HG02610 (cell line): ENCODE data around the gene CFAP20DC.
A peak's percentile ranks its signal among the peaks of the same experiment; 100 is the strongest.
"Not testable (repeated sequence)": the region's sequence is repeated elsewhere in the genome, so short reads cannot be mapped to it uniquely, and the experiment has no call there.

Source experiments
- ATAC-seq: cut with Tn5 transposase; IDR thresholded peaks from one replicate; pipeline ENCODE4 v1.9.1; 2021; ENCODE audit warnings: mild to moderate bottlenecking, moderate library complexity; ENCODE audit not compliant: unreplicated experiment

The CFAP20DC gene

DNA sequence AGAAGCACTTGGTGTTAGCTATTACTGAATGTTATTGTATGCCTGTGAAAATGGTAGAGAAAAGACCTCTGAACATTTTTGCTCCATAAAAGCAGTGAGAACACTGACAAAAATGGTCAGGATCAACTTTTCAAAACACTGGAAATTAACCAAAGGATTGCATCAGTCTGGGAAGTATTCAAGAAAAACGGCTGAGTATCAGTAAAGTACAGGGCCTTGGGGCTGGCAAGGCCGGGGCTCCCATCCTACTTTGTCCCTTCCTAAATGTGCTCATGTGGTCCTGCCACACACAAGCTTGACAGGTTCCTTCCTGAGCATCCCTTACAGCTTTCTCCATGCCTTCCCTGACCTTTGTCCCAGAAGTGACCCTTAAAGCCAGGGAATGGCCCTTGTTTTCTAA, 84.0 kb downstream of the CFAP20DC start:
- ATAC-seq: no peak

DNA sequence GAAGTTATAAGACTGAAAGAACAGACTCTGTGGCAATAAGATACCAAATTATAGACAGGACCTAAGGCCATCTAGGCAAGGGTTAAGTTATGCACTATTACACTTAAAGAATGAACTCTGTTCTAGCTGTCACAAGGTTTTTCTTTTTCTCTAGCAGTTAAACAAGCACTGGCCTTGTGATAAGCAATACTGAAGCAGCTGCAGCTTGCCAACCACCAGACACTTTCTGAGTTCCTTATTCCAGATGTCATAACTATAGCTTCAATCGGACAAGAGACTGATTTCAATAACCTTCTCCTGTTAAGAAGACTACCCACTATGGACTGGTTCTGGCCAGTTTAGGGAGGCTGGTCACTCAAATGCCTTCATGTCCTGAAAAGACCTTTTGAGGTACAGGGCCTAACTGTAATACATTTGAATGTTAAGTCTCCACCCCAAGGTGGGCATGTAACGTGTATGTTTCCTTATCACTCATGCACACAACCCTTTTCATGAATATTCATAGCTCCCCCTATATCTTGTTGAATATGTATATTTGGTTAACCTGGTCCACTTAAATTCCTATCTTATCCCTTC, 85.8 kb downstream of the CFAP20DC start:
- no peak for ATAC-seq

DNA sequence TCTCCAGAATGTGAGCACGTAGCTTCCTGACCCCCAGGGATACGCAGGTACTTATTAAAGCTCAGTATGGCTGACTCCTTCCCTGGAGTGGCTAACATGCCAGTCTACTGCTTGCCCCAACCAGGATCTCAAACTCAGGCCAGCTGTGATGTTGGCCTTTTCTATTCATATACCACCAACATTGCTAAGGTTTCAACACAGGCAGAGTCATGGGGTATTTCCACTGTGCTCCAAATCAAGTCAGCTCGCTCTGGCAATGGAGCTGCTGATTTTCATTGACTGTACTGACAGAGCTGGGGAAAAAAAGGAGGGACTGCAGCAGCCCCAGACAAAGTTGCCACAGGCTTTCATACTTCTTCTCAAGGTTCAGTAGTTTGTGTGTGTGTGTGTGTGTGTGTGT, 87.0 kb downstream of the CFAP20DC start:
- ATAC-seq: no peak

DNA sequence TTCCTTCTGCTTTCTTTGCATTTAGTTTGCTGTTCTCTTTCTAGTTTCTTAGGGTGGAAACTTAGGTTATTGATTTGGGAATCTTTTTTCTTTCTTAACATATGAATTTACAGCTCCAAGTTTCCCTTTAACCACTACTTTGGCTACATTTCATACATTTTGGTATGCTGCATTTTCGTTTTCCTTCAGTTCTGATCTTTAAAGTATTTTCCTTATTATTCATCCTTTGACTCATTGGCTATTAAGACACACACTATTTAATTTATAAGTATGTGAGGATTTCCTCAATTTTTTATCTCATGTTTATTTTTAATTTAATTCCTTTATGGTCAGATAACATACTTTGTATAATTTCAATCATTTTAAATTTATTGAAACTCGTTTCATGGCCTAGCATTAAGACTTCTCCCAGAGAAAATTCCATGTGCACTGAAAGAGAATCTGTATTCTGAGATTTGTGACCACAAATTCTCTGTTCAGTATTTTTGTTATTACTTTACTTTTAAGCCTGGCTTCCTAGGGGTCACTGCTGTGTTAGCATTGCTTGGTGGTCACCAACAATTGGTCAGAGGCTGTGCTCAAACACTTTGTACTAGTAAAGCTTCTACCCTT, 87.7 kb downstream of the CFAP20DC start:
- no peak for ATAC-seq

DNA sequence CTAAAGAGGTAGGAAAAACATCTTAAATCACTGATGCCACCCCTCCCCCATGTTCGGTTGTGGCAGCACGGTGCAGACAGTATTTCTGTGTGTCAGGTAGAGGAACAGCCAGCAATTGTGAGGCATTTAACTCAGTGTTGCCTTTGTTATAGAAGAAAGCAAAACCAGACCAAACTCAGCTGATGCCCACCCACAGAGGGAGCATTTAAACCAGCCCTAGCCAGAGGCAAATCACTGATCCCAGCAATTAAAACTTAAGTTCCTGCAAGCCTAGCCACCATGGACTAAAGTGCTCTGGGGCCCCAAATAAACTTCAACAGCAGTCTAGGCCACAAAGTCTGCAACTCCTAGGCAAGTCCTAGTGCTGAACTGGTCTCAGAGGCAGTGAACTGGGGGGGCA, 94.5 kb downstream of the CFAP20DC start:
- no peak for ATAC-seq

DNA sequence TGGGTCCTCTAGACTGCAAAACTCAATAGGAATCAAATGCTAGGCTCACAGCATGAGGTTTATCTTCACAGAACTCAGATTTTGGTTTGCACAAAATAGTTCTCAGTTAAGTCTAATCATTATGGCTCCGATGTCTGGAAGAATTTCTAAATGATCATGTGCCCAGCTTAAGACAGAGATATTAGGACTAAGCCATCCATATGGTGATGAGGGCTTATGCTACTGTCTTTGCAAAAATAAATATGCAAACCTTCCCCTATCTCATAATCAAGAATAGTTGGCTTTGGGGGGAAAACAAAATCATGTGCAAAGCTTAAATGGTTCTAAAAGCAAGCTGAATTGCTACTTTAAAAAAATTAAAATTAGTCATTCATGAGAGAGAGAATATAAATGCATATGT, 96.5 kb downstream of the CFAP20DC start:
- ATAC-seq: no peak

DNA sequence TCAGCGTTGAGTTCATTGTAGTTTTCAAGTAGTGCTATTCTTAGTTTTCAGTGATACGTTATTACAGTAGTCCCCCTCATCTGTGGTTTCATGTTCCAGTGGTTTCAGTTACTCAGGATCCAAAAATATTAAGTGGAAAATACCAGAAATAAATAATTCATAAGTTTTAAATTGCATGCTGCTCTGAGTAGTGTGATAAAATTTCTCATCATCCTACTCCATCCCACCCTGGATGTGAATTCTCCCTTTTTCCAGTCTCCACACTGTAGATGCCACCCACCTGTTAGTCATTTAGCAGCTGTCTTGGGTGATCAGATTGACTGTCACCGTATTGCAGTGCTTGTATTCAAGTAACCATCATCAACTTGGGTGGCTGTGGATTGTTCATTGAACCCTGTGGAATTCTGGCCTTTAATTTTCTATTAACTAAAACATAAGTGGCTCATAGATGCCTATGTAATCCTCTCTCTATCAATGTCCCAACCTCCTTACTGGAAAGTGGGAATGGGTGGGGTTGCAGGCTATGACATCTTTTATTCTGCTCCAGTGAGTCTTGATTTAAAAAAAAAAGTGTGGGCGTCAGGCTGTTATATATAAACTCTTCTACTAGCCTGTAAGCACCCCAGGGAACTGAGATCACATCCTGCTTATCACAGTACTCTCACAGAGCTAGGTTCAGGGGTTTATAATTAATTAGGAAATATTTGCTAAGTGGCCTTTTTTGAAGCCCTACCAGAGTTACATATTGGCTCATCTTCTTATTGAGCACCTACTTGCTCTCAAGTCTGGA, 97.5 kb downstream of the CFAP20DC start:
- ATAC-seq: peak; percentile 51

DNA sequence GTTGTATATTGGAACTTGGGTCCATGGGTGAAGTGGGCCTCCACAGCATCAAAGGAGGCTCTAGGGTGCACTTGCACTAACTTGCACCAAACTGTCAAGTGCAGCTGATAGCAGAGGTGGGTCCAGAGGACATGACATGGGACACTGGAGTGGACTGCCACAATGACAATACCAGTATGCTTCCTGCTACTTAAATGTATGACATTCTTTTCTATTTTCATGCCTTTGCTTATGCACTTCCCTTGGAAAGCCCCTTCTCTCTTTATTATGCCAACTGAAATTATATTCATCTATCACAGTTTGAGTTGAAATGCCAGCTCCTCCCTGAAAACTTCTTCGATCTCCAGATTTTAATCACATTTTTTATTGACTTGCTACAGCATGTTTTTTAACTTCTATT, 101.8 kb downstream of the CFAP20DC start:
- no peak for ATAC-seq

DNA sequence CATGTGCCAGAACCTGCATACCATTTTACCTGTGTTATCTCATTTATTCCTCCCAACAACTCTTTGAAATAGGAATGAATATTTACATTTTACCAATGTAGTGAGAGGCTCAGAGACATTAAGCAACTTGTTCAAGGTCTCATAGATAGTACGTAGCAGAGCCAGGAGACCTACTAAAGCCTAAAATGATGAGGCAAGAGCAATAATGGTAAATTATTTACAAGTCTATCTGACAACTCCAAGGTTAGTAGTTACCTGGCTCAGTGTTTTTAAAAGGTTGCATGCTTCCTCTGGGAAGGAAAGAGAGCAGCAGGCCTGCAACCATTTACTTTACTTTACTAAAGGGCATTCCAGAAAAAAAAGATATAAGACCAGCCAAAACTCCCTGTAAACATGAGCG, 103.0 kb downstream of the CFAP20DC start:
- no peak for ATAC-seq

DNA sequence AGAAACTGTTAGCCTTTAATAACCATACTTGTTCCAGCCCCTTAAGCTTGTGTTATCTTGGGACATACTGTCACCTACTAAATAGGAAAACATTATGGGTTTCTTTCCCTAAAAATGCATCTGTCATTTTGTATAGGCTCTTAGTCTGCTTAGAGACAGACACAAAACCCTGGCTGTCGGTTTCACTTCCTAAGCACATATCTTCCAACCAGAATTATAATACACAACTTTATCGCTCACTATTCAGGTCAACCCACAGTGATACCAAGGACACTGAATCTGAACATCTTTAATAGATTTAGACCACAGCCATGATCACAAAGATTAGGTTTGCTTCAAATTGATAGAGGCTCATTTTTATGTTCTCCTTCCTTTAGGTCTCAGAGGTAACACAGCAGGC, 111.8 kb downstream of the CFAP20DC start:
- no peak for ATAC-seq

DNA sequence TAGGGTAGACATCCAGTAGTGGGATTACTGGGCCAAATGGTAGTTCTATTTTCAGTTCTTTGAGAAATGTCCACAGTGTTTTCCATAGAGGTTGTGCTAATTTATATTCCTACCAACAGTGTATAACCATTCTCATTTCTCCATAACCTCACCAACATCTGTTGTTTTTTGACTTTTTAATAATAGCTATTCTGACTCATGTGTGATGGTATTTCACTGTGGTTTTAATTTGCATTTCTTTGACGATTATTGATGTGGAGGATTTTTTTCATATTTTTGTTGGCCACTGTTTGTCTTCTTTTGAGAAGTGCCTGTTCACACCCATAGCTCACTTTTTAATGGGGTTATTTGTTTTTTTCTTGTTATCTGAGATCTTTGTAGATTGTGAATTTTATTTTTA, 125.2 kb downstream of the CFAP20DC start:
- ATAC-seq: no peak

DNA sequence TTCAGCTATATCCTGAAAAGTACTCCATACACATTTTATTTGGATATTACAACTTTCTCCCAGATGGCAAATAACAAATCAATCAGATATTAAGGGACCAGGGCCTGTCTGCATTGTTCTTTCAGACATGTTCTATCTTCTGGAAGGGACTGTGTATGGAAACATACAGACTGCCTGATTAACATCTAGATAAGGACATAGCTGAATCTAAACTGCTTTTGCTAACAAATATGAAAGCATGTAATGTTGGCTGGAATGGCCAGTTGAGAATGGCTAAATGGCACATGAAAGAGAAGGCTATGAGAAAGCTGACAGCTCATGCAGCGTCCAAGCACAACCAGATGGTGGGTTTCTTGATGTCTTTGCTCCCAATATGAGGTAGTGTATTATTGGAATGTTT, 149.4 kb downstream of the CFAP20DC start:
- no peak for ATAC-seq

DNA sequence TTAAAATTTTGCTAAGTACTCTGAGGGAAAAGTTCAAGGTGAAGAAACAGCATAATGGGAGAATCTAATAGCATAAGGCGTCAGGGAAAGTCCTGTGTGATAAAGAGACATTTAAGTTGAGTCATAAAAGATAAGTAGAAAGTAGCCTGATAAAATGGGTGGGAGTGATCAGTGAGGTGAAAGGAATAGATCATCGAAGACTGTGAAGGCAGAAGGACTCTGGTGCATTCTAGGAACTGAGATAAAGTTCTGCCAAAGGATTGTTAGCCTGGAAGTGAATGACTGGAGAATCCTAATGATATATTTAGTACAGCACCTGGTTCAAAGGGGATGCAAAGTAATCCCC, 149.9 kb downstream of the CFAP20DC start:
- peak; percentile 16 for ATAC-seq

DNA sequence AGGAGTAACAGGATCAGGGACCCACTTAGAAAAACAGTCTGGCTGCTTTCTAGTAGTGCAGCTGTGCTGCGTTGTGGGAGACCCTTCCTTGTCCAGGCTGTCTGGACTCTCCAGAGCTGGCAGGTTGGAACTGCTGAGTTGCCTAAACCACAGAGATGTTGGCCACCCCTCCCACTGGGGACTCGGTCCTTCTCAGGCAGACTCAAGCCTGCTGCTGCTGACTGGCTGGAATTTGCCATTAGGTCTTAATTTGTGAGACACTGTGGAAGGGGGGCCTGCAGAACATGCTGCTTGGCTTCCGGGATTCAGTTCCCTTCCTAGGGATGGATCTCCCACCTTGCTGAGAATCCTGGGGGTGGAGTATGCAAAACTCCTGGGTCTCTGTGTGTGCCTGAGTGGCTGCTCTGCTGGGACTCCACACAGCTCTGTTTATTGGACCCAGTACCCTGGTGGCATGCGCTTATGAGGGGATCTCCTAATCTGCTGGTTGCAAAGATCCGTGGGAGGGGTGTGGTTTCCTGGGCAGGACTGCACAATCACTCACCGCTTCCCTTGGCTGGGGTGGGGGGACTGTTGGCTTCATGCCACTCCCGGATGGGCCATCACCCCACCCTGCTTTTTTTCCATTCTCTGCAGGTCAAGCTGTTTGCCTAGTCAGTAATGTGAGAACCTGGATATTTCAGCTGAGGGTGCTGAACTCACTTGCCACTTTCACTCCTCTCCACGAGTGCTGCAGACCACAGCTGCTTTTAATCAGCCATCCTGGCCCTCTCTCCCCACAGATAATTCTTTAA, 150.5 kb downstream of the CFAP20DC start:
- peak; percentile 83 for ATAC-seq

DNA sequence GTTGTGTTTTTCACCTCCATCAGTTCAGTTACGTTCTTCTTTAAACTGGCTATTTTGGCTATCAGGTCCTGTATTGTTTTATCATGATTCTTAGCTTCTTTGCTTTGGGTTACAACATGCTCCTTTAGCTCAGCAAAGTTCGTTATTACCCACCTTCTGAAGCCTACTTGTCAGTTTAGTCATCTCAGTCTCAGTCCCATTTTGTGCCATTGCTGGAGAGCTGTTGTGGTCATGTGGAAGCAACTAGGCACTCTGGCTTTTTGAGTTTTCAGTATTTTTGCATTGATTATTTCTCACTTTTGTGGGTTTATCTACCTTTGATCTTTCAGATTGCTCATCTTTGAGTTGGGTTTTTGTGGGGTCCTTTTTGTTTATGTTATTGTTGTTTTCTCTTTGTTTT, 151.3 kb downstream of the CFAP20DC start:
- ATAC-seq: no peak

DNA sequence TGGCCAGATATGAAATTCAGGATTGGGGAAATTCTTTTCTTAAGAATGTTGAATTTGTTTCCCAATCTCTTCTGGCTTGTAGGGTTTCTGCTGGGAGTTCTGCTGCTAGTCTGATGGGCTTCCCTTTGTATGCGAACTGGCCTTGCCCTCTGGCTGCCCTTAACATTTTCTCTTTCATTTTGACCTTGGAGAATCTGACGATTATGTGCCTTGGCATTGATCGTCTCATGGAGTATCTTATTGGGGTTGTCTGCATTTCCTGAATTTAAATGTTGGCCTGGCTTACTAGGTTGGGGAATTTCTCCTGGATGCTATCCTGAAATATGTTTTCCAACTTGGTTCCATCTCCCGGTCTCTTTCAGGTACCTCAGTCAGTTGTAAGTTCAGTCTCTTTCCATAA, 152.2 kb downstream of the CFAP20DC start:
- ATAC-seq: no peak

DNA sequence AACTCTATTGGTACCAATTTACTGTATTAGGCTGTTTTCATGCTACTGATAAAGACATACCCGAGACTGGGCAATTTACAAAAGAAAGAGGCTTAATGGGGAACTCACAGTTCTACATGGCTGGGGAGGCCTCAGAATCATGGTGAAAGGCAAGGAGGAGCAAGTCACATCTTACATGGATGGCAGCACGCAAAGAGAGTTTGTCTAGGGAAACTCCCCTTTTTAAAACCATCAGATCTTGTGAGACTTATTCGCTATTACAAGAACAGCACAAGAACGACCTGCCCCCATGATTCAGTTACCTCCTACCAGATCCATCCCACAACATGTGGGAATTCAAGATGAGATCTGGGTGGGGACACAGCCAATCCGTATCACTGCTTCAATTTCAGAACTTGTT, 154.1 kb downstream of the CFAP20DC start:
- ATAC-seq: not testable (repeated sequence)

DNA sequence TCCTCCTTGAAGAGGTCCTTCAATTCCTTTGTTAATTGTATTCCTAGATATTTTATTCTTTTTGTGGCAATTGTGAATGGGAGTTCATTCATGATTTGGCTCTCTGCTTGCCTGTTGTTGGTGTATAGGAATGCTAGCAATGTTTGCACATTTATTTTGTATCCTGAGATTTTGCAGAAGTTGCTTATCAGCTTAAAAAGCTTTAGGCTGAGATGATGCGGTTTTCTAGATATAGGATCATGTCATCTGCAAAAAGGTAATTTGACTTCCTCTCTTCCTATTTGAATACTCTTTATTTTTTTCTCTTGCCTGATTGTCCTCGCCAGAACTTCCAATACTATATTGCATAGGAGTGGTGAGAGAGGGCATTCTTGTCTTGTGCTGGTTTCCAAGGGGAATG, 157.3 kb downstream of the CFAP20DC start:
- ATAC-seq: not testable (repeated sequence)

DNA sequence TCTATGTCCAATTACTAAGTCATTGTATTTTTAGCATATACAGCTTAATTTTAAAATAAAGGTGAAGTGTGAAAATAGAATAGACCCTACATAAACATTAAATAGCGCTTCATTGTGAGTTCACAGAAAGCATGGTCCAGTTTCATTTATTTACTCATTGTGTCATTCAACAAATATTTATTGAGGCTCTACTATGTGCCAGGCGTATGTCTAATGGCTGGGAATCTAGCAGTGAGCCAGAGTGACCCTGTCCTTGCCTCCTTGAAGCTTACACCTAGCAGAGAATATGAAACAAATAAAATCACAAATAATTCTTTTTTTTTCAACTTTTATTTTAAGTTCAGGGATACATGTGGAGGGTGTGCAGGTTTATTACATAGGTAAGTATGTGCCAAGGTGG, 161.7 kb downstream of the CFAP20DC start:
- no peak for ATAC-seq

DNA sequence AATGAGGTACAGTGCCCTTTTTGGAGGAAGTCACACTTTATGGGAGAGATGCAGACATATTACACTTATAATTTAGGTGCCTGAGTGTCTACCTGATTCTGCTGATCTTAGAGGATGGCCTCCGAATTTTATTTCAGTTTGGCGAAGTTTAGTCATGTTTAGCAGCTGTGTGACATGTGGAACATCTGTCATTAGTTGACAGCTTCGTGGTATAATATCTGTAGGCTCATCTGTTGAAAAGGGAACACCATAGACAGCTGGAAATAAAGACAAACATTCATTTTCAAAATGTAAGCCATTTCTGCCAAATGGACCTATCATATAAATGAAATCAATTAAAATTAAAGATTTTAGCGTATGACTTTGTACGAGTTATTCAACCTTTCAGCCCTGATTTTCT, 165.4 kb downstream of the CFAP20DC start:
- ATAC-seq: no peak

DNA sequence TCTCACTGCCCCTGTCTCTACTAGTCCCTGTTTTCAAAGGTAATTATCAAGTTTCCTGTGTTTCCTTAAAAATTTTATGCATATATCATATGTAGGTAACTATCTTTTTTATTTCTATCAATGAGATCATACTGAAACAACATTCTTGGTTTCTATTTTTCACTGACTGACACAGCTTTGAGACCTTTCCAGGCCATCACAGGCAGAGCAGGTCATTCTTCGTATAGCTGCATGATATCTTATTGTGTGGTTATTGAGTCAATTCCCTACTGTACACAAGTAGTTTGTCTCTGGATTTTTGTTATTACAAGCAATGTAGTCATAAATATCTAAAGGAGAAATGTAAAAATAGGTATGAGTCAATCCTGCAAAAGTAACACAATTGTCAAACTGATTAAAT, 169.6 kb downstream of the CFAP20DC start:
- no peak for ATAC-seq

DNA sequence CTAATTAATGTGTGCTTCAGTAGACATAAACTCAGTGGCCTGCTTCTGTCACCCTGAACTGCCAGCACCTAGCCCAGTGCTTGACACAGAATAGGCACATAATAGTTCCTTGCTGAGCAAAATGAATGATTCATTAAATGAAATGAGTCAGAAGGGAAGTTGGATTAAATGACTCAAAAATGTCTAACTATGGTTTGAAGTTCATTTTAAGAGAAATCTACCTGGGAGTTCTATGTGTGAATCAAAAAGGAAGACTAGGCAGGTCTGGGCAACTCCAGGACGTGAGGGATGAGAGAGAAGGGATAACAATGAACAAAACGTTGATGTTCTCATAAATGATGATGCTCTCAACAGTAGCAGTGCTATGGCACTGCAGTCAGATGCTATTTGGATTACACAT, 175.0 kb downstream of the CFAP20DC start:
- ATAC-seq: peak; percentile 95
